Ascending aorta (tissue), 2 donors: ENCODE data around the gene TRAF6. TPM values are rescaled to one million over a fixed set of nuclear protein-coding genes. Genes with fewer than 3 reads are reported as not detected.

Source experiments
- DNase-seq, 2 donors: peaks; one replicate each; pipeline ENCODE4 v3.0.0-alpha.2; 2019; ENCODE audit warnings: low spot score in 2 of 2
- H3K27ac ChIP-seq, 2 donors: fragments of 200-600 bp; sonication (generic); one replicate each; pipeline ENCODE4 v1.5.1; 2016 to 2017; ENCODE audit warnings: mild to moderate bottlenecking in 1 of 2
- H3K27me3 ChIP-seq: fragments of 200-600 bp; sonication (generic); one replicate; pipeline ENCODE4 v1.5.1; 2017
- H3K36me3 ChIP-seq, 2 donors: fragments of 200-600 bp; sonication (generic); one replicate each; pipeline ENCODE4 v1.5.1; 2016
- H3K4me1 ChIP-seq, 2 donors: fragments of 200-600 bp; sonication (generic); one replicate each; pipeline ENCODE4 v1.5.1; 2016 to 2017; ENCODE audit warnings: mild to moderate bottlenecking in 1 of 2
- H3K4me3 ChIP-seq, 2 donors: fragments of 200-600 bp; sonication (generic); one replicate each; pipeline ENCODE4 v1.5.1; 2016 to 2017; ENCODE audit warnings: mild to moderate bottlenecking in 1 of 2
- H3K9me3 ChIP-seq, 2 donors: fragments of 200-600 bp; sonication (generic); one replicate each; pipeline ENCODE4 v1.5.1; 2016
- CTCF ChIP-seq, 3 experiments: fragments of 200-600 bp in 2 of 3; fragments of 450-650 bp in 1 of 3; sonication (generic) in 2 of 3; IDR thresholded peaks; one replicate each; pipeline ENCODE4 v1.5.1; 2016 to 2019; ENCODE audit warnings: antibody characterized with exemption in 3 of 3, mild to moderate bottlenecking in 1 of 3, moderate library complexity in 1 of 3
- intact Hi-C: fragments of 100-400 bp; cut with DNase I; formaldehyde crosslinking; loops from one replicate; pipeline ENCODE4 v1.15.1; 2023
- total RNA-seq: library from RNA; depleted of rRNA; stranded (reverse); fragments of >200 nt; gene quantifications from one replicate; pipeline ENCODE4 v1.1.0, GENCODE V29; 2016

TRAF6 gene
- total RNA-seq, 1 donor from 2014 or later: 4.8 TPM

- intact Hi-C loops: no loop called here
- Histone ChIP-seq H3K27me3 (no peaks in the 10 kb centered on the region), H3K36me3 (no peaks in the 10 kb centered on the region), H3K27ac (no peak overlapping the region), H3K4me1 (peaks cover 5 to 36% of the 10 kb centered on the region in 2 donors), H3K9me3 (no peaks in the 10 kb centered on the region), H3K4me3 (peak overlapping the region; percentile 17 to 34)
- TF ChIP-seq CTCF (IDR thresholded peaks at IDR 0.05): no peak
- no peak for DNase-seq
Observed at GRCh38 chr11:36449561-36450096, 60.4 kb downstream of the TRAF6 start.

GRCh38 chr11:36447947-36448346, 62.1 kb downstream of the TRAF6 start:
- peaks cover 4 to 24% of the 10 kb centered on the region in 2 donors for H3K4me1 ChIP-seq
- H3K27ac ChIP-seq: no peak overlapping the region
- no peaks in the 10 kb centered on the region for H3K9me3 ChIP-seq
- DNase-seq: no peak
- H3K36me3 ChIP-seq: no peaks in the 10 kb centered on the region
- no peaks in the 10 kb centered on the region for H3K27me3 ChIP-seq
- intact Hi-C loops: no loop called here
- H3K4me3 ChIP-seq: no peak overlapping the region
- TF ChIP-seq CTCF (IDR thresholded peaks at IDR 0.05): no peak

GRCh38 chr11:36447514-36447913, 62.6 kb downstream of the TRAF6 start:
- Histone ChIP-seq H3K4me1 (peaks cover 3 to 20% of the 10 kb centered on the region in 2 donors), H3K9me3 (no peaks in the 10 kb centered on the region), H3K4me3 (no peak overlapping the region), H3K27me3 (no peaks in the 10 kb centered on the region), H3K36me3 (no peaks in the 10 kb centered on the region), H3K27ac (no peak overlapping the region)
- no peak for TF ChIP-seq CTCF (IDR thresholded peaks at IDR 0.05)
- intact Hi-C loops: no loop called here
- no peak for DNase-seq

GRCh38 chr11:36446135-36446534, 63.9 kb downstream of the TRAF6 start:
- no peak for DNase-seq
- H3K27ac ChIP-seq: no peak overlapping the region
- H3K4me1 ChIP-seq: peaks cover 0 to 14% of the 10 kb centered on the region in 2 donors

GRCh38 chr11:36443661-36444060, 66.4 kb downstream of the TRAF6 start:
- no peaks in the 10 kb centered on the region for H3K4me1 ChIP-seq
- H3K4me3 ChIP-seq: no peak overlapping the region
- intact Hi-C loops: no loop called here
- no peak overlapping the region for H3K27ac ChIP-seq
- no peaks in the 10 kb centered on the region for H3K27me3 ChIP-seq
- no peak for DNase-seq
- H3K36me3 ChIP-seq: no peaks in the 10 kb centered on the region
- no peak for TF ChIP-seq CTCF (IDR thresholded peaks at IDR 0.05)
- H3K9me3 ChIP-seq: no peaks in the 10 kb centered on the region

More at GRCh38 chr11:36446135-36446534, 63.9 kb downstream of the TRAF6 start:
- no peaks in the 10 kb centered on the region for H3K36me3 ChIP-seq
- H3K27me3 ChIP-seq: no peaks in the 10 kb centered on the region
- no peak overlapping the region for H3K4me3 ChIP-seq
- no peak for TF ChIP-seq CTCF (IDR thresholded peaks at IDR 0.05)
- intact Hi-C loops: no loop called here
- no peaks in the 10 kb centered on the region for H3K9me3 ChIP-seq
